T-helper 1 cell treated with Interleukin-12 subunit alpha and Interleukin-12 subunit beta and Interleukin-4 antibody, amounts not matched to agents 30 μg/mL and 1 μg/mL, for 36 hours (primary cell): ENCODE measurements around the gene KL.

Source experiments
- H3K27ac Mint-ChIP-seq: one replicate; pipeline ENCODE4 v1.8.0; 2021; ENCODE audit warnings: mild to moderate bottlenecking, mixed read lengths
- H3K27me3 Mint-ChIP-seq: one replicate; pipeline ENCODE4 v1.8.0; 2021; ENCODE audit warnings: low read depth, mixed read lengths
- H3K36me3 Mint-ChIP-seq: one replicate; pipeline ENCODE4 v1.8.0; 2021; ENCODE audit warnings: low read depth, mixed read lengths
- H3K4me1 Mint-ChIP-seq: one replicate; pipeline ENCODE4 v1.8.0; 2021; ENCODE audit warnings: low read depth, mixed read lengths
- H3K4me3 Mint-ChIP-seq: one replicate; pipeline ENCODE4 v1.8.0; 2021; ENCODE audit warnings: mild to moderate bottlenecking, moderate library complexity, mixed read lengths
- H3K9me3 Mint-ChIP-seq: one replicate; pipeline ENCODE4 v1.8.0; 2021; ENCODE audit warnings: mixed read lengths

Gene KL

DNA sequence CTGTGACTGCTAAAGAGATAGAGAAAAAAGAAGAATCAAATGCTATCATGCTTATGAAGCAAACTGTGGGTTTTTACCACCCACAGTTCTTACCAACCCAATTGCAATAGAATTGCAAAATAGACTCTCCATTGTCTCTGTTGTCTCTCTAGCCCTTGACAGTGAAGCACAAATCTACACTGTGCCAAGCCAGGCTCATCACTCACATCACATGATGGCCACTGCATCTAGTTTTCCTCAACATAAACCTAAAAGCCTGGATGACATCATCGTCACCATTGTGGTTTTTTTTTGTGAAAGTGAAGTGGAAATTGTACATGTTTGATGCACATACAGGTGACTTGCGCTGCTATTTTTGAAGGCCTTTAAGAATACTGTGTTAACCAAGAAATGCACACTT is 56.1 kb downstream of the KL start:
- H3K4me3 Mint-ChIP-seq = no peak overlapping the region
- no peaks in the 10 kb centered on the region for H3K36me3 Mint-ChIP-seq
- no peak overlapping the region for H3K27ac Mint-ChIP-seq
- peaks cover 16% of the 10 kb centered on the region for H3K4me1 Mint-ChIP-seq
- no peaks in the 10 kb centered on the region for H3K9me3 Mint-ChIP-seq
- H3K27me3 Mint-ChIP-seq = no peaks in the 10 kb centered on the region

DNA sequence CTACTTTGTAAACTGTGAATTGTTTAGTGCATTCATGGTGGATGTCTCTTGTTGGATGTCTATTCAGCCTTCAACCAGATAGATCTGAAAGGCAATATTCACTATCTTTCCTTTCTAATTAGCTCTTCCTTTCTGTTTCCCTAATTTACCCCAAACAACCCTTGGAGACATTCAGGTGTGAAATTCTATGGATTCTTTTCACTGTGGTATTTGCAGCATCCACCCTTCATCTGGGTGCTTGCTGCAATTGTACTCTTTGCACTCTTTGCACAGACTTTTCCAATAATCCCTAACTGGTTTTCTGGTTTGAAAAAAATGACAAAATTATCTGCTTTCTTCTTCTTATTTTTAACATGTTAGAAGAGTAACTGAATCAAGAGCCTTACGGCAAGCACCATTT is 56.5 kb downstream of the KL start:
- H3K36me3 Mint-ChIP-seq = no peaks in the 10 kb centered on the region
- no peaks in the 10 kb centered on the region for H3K9me3 Mint-ChIP-seq
- H3K4me1 Mint-ChIP-seq = peaks cover 16% of the 10 kb centered on the region
- H3K27ac Mint-ChIP-seq = no peak overlapping the region
- no peak overlapping the region for H3K4me3 Mint-ChIP-seq
- H3K27me3 Mint-ChIP-seq = no peaks in the 10 kb centered on the region

DNA sequence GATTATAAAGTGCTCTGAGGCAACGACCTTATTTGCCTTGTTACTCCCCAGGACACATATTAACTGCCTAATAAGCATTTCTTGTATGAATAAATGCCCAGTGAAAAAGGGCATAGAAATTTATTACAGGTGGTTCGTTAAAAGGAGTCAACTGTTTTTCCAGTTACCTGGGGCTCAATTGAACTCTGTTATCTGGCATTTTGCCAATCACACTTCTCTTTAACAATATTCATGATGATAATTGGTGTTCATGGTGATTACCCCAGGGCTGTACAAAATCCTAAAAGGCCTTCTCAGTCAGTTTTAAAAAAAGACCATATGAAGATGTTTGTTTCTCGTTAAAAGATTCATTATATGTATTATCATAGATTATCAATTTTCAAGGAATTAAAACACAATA is 57.1 kb downstream of the KL start:
- Mint-ChIP-seq H3K4me1 (peaks cover 16% of the 10 kb centered on the region), H3K36me3 (no peaks in the 10 kb centered on the region), H3K9me3 (no peaks in the 10 kb centered on the region), H3K27ac (no peak overlapping the region), H3K27me3 (no peaks in the 10 kb centered on the region), H3K4me3 (no peak overlapping the region)

DNA sequence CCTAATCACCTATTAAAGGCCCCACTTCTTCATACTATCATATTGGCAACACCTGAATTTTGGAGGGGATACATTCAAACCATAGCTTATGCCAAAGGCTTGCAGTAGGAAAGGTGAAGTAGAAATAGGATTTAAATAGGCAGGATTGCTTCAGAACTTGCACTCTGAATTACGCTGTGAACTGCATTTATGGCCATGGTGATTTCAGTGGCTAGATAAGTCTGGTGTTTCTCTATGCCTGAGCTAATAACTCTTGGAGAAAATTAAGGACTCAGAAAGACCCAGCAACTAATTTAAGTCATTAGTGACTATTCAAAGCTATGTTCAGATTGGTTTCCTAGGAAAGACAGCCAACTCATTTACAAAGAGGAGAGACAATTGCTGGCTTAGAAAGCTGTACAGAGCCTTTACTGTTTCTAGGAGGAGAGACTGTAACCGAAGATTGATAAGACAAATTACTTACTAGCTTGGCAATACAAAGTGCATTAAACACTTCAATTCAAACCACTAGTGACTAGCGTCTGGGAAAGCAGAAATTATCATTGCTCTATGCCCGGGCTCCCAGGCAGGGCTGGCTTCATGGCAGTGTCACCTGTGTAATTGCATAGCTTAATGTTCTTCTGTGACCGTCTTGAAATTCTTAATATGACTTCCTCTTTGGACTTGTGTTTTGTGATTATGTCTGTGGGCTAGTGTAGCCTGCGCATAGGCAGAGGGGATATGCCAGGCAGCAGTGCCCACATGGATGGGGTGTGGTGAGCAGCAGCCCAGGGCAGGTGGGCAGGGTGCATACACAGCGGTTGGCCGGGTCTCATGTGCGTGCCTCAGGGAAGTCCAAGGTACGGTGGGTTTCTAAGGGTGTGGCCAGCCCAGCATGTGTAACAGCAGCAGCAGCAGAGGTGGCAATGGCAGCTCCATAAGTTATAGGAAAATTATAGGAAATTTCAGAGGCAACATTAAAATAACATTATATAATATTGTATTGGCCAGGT is 60.1 kb downstream of the KL start:
- peaks cover 14% of the 10 kb centered on the region for H3K4me1 Mint-ChIP-seq
- no peaks in the 10 kb centered on the region for H3K27me3 Mint-ChIP-seq
- H3K36me3 Mint-ChIP-seq = no peaks in the 10 kb centered on the region
- no peak overlapping the region for H3K27ac Mint-ChIP-seq
- no peak overlapping the region for H3K4me3 Mint-ChIP-seq
- H3K9me3 Mint-ChIP-seq = no peaks in the 10 kb centered on the region

DNA sequence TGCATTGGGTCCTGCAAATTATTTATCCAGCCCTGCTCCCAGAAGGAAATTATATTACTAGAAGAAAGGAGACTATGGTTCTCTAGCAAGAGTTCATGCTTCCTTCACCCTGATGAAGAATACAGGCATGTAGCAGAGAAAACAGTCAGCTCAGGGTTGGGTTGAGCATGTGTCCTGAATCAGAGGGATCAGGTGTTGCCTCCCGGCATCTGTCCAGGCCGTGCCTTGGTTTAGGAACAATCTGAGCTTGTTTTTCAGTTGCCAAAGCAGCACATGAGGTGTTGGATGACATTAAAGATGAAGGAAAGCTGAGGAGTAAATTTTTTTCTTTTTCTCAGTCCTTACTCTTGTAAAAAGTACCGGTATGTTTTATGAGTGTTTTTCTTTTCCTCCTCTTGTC is 62.0 kb downstream of the KL start:
- Mint-ChIP-seq H3K36me3 (no peaks in the 10 kb centered on the region), H3K4me1 (peaks cover 3% of the 10 kb centered on the region), H3K9me3 (no peaks in the 10 kb centered on the region), H3K27ac (no peak overlapping the region), H3K27me3 (no peaks in the 10 kb centered on the region), H3K4me3 (no peak overlapping the region)

DNA sequence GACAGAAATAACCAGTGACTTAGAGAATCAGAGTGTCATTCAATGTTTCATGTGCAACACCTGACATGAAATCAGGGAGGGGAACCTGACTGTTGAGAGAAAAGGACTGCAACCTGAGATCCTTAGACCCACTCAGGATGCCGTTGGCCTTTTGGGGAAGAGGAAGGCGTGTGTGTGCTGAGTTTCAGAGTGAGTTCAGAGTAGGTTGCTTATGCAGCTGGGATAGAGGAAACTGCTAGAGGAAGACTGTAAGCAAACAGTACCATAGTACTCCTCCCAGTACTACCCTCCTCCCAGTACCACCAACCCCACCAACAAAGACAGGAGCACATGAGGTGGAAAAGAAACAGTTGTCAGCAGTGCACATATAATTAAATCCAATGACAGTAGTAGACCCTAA is 63.7 kb downstream of the KL start:
- Mint-ChIP-seq H3K36me3 (no peaks in the 10 kb centered on the region), H3K9me3 (no peaks in the 10 kb centered on the region), H3K27me3 (no peaks in the 10 kb centered on the region), H3K27ac (no peak overlapping the region), H3K4me3 (no peak overlapping the region), H3K4me1 (peaks cover 7% of the 10 kb centered on the region)

DNA sequence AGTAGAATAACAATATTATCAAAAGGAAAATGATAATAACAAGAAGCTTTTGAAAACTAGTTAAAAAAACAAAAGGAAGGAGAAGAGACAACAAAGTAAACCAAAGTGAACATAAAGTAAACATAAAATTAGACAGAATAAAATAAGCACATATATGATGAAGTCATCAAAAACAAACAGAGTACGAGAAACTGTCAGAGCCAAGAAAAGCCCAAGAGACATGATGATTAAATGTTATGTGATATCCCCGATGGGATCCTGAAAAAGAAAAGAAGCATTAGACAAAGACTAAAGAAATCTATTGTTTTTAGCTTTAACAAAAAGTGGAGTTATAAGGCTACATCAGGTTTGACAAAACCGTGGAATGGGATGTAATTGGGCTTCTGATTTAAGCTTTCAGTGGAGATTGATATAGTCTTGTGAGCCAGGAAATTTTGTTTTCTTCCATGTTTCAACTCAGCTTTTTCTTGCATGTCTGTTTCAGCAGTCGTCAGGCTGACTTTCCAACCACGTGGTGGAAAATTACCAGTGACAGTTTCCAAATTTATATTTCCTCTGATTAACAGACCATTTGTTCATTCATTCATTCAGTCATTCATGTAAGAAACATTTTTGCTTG is 64.9 kb downstream of the KL start:
- Mint-ChIP-seq H3K27ac (no peak overlapping the region), H3K36me3 (no peaks in the 10 kb centered on the region), H3K27me3 (no peaks in the 10 kb centered on the region), H3K4me3 (no peak overlapping the region), H3K9me3 (no peaks in the 10 kb centered on the region), H3K4me1 (peaks cover 12% of the 10 kb centered on the region)

DNA sequence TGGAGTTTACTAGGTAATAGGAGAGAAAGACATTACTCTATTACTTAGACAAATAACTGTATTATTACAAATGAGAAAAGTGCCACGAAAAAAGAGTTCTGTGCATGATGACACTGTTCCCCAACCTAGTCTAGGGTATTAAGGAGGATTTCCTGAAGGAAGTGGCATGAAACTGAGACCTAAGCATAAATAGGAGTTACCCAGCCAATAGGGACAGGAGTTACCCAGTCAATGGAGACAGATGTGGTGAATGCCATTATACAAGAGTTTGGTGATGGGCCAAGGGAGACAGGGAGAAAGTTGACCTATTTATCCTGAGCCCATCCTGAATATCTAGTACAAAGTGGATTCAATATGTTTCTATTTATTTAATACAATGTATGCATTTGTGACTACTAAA is 65.4 kb downstream of the KL start:
- H3K27me3 Mint-ChIP-seq = no peaks in the 10 kb centered on the region
- no peaks in the 10 kb centered on the region for H3K9me3 Mint-ChIP-seq
- H3K36me3 Mint-ChIP-seq = no peaks in the 10 kb centered on the region
- H3K4me1 Mint-ChIP-seq = peaks cover 18% of the 10 kb centered on the region
- H3K27ac Mint-ChIP-seq = no peak overlapping the region
- H3K4me3 Mint-ChIP-seq = no peak overlapping the region

DNA sequence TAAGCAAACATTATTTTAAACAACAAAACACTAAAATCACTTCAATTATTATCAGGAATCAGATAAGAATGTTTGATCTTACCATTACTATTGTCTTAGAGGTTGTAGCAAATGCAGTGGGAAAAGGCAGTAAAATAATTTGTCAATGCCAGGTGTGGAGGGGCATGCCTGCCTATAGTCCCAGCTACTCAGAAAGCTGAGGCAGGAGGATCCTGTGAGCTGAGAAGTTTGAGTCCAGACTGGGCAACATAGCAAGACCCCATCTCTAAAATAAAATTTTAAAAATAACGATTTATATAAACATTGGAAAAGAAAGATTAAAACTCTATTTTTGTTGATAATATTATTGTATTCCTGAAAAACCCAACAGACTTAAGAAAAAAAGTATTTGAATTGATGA is 66.8 kb downstream of the KL start:
- H3K4me3 Mint-ChIP-seq = no peak overlapping the region
- H3K27ac Mint-ChIP-seq = no peak overlapping the region
- no peaks in the 10 kb centered on the region for H3K36me3 Mint-ChIP-seq
- no peaks in the 10 kb centered on the region for H3K9me3 Mint-ChIP-seq
- no peaks in the 10 kb centered on the region for H3K27me3 Mint-ChIP-seq
- peaks cover 24% of the 10 kb centered on the region for H3K4me1 Mint-ChIP-seq

DNA sequence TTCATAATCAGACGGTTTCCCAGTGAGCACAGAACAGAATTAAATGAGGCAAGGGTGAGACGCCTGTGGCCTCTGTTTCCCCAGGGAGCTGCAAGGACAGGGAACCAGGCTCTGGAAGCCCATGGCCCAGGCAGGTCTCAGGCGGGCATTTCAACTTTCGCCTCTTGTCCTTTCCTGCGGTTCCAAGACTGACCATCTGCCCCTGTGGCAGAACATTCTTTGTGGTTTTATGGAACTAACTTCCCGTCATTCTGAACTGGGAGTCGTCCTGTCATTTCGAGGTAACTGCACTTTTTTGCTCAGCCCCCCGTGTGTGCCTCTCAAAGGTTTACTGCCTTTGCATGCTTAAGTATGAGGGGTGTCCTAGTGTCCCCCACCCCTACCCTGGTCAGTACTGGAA is 70.9 kb downstream of the KL start:
- no peaks in the 10 kb centered on the region for H3K27me3 Mint-ChIP-seq
- H3K4me1 Mint-ChIP-seq = peaks cover 20% of the 10 kb centered on the region
- H3K36me3 Mint-ChIP-seq = no peaks in the 10 kb centered on the region
- H3K27ac Mint-ChIP-seq = peak overlapping the region; percentile 26
- H3K4me3 Mint-ChIP-seq = no peak overlapping the region
- no peaks in the 10 kb centered on the region for H3K9me3 Mint-ChIP-seq

DNA sequence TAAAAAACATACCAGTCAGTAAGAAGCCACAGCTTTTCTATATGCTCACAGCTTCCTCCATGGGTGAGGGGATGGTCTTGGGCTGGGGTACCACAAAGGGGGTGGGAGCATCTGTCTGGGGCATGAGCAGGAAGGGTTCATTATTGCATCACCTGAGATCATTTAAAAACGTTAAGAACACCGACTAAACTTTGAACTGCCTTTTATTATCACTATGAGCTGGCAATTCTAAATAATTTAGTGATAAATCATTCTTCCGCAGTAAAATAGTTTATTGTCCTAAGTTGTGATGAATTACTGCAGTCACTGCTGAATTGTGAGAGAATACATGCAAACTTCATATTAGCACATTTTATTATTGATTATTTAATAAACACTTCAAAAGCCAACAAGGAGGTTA is 71.6 kb downstream of the KL start:
- Mint-ChIP-seq H3K4me1 (peaks cover 20% of the 10 kb centered on the region), H3K36me3 (no peaks in the 10 kb centered on the region), H3K27ac (no peak overlapping the region), H3K4me3 (no peak overlapping the region), H3K27me3 (no peaks in the 10 kb centered on the region), H3K9me3 (no peaks in the 10 kb centered on the region)

DNA sequence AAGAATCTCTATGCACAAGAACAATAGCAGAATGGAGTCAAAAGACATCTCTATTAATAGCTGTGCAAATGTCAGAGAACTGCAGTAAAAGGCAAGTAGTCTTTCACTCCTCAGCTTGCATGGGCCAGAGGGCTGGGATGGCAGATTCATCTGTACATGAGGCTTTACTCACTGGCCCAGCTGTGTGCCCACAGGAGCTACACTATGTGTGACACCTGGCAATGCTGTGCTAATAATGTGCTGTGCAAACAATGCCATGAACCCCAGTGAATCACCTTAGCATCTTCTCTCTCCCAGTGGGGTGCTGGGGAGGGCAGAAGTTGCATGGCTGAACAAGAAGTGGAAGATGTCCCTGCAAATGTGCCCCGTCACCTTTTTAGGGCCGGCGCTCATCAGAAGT is 73.1 kb downstream of the KL start:
- no peaks in the 10 kb centered on the region for H3K36me3 Mint-ChIP-seq
- H3K27me3 Mint-ChIP-seq = no peaks in the 10 kb centered on the region
- no peak overlapping the region for H3K27ac Mint-ChIP-seq
- H3K4me3 Mint-ChIP-seq = no peak overlapping the region
- peaks cover 18% of the 10 kb centered on the region for H3K4me1 Mint-ChIP-seq
- peaks cover 5% of the 10 kb centered on the region for H3K9me3 Mint-ChIP-seq

DNA sequence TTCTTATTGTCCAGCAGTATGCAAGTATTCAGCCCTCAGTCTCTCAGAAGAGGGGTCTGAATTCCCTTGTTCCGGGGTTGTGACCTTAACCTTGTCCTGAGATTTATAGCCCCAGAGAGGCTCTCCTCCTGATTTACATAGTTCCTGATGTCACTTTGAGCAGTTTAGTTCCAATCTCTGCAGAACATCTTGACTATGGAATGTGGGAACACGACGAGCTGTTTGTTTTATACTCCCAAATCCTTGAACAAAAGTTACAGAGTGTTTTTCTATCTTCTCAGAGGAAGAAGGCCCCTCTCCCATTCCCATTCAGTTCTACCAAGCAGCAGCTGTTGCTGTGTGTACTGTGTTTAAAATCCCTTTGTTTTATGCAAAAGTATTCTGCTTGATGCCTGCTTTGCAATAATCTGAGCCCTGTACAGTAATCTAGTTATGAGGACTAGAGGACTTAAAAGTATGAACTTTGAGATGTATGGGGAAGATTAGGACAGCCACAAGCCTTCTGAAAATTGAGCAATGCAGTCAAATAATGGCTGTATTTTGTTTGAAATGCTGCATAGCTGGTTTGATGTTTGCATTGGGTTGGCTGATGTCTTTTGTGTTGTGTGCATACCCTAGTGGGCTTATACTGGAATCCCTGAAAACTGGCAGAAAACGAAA is 74.7 kb downstream of the KL start:
- Mint-ChIP-seq H3K4me3 (no peak overlapping the region), H3K9me3 (peaks cover 9% of the 10 kb centered on the region), H3K4me1 (peaks cover 14% of the 10 kb centered on the region)

DNA sequence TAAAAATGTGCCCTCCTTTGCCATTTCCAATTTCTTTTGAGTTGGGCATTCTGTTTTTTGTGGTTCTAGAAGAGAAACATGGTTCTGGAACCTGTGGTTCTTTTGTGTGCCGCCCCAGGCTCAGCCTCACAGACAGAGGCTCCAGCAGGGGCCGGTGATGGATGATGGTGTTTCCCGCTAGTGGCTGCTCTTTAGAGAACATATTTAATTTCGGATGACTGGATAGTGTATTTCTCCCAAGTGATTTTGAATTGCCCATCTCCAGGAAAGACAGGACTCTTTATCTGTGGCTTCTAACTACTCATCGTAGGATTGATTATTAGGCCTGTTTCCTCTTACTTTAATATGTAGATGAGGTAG is 75.2 kb downstream of the KL start:
- H3K36me3 Mint-ChIP-seq = no peaks in the 10 kb centered on the region
- H3K4me3 Mint-ChIP-seq = no peak overlapping the region
- no peak overlapping the region for H3K27ac Mint-ChIP-seq
- H3K27me3 Mint-ChIP-seq = no peaks in the 10 kb centered on the region
- H3K9me3 Mint-ChIP-seq = peaks cover 9% of the 10 kb centered on the region
- H3K4me1 Mint-ChIP-seq = peaks cover 9% of the 10 kb centered on the region

More for the DNA sequence above, 74.7 kb downstream of the KL start:
- Mint-ChIP-seq H3K27me3 (no peaks in the 10 kb centered on the region), H3K27ac (no peak overlapping the region), H3K36me3 (no peaks in the 10 kb centered on the region)
